Upper lobe of left lung (tissue), 4 donors: ENCODE measurements around the gene JMJD1C.

Experiments used
- POLR2A ChIP-seq, 4 donors: fragments of 450-650 bp; IDR thresholded peaks; one replicate each; pipeline ENCODE4 v1.5.1; 2016 to 2017; ENCODE audit warnings: antibody characterized with exemption in 4 of 4, mild to moderate bottlenecking in 2 of 4
- POLR2AphosphoS5 ChIP-seq, 2 donors: sonication (generic); formaldehyde crosslinking; IDR thresholded peaks; one replicate each; pipeline ENCODE4 v1.5.1; 2017; ENCODE audit warnings: antibody characterized with exemption in 2 of 2
- TF ChIP-seq, protein P1 (sequence below), 6 experiments: fragments of 450-650 bp in 4 of 6; fragments of 200-600 bp in 2 of 6; sonication (generic) in 2 of 6; IDR thresholded peaks; one replicate each; pipeline ENCODE4 v1.5.1; 2016 to 2019; ENCODE audit warnings: antibody characterized with exemption in 6 of 6

DNA sequence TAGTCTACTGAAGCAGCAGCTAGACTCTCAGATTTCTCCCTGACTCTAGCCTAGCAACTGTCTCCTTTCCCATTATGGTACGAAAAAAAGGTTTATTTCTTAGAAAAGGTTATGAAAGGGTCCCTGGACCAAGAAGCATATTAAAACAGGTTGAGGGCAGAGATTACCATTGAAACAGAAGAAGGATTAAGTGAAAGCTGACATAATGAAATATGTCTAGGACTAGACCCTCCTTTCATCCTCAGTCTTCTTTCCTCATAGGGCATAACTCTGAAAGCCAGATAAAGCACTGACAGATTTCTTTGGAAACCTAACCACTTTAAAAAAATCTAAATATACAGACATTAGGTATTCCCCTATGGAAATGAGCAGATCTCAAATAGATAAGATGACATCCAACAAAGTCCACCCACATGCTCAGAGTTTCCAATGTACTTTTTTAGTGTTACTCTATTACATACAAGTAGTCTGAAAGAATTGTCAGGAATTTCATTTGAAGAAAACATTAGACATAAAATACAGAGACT lies 58.6 kb downstream of the JMJD1C start:
- TF ChIP-seq, protein P1, sequence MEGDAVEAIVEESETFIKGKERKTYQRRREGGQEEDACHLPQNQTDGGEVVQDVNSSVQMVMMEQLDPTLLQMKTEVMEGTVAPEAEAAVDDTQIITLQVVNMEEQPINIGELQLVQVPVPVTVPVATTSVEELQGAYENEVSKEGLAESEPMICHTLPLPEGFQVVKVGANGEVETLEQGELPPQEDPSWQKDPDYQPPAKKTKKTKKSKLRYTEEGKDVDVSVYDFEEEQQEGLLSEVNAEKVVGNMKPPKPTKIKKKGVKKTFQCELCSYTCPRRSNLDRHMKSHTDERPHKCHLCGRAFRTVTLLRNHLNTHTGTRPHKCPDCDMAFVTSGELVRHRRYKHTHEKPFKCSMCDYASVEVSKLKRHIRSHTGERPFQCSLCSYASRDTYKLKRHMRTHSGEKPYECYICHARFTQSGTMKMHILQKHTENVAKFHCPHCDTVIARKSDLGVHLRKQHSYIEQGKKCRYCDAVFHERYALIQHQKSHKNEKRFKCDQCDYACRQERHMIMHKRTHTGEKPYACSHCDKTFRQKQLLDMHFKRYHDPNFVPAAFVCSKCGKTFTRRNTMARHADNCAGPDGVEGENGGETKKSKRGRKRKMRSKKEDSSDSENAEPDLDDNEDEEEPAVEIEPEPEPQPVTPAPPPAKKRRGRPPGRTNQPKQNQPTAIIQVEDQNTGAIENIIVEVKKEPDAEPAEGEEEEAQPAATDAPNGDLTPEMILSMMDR (IDR thresholded peaks at IDR 0.05), result no peak
- TF ChIP-seq POLR2A (IDR thresholded peaks at IDR 0.05), result no peak
- TF ChIP-seq POLR2AphosphoS5 (IDR thresholded peaks at IDR 0.05), result no peak
